ENCODE measurements around the gene EXOSC10.

DNA sequence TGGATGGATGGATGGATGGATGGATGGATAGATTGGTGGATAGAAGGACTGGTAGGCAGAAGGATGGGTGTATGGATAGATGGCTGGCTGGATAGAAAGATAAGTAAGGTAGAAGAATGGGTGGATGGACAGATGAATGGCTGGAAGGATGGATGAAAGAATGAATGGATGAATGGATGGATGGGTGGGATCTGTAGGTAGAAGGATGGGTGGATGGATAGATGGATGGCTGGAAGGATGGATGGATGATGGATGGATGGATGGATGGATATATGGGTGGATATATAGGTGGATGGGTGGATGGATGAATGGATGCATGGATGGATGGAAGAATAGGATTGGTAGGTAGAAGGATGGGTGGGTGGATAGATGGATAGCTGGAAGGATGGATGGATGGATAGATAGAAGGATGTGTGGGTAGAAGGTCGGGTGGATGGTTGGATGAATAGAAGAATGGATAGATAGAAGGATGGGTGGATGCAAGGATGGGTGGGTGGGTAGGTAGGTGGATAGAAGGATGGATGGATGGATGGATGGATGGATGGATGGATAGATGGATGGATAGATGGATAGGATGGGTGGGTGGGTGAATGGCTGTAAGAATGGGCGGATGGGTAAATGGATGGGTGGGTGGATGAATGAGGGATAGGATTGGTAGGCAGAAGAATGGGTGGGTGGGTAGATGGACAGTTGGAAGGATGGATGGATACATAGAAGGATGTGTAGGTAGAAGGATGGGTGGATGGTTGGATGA, 60.1 kb downstream of the EXOSC10 start:
- TF ChIP-seq SUZ12 (IDR thresholded peaks at IDR 0.05) (no peak), BHLHE40 (IDR thresholded peaks at IDR 0.05; ENCODE audit: borderline replicate concordance) (no peak), ELF4 (IDR thresholded peaks at IDR 0.05) (no peak), CTBP1 (IDR thresholded peaks at IDR 0.05; ENCODE audit: borderline replicate concordance) (no peak), FOXA1 (IDR thresholded peaks at IDR 0.05) (no peak), HDGF (IDR thresholded peaks at IDR 0.05; ENCODE audit: borderline replicate concordance) (no peak), FOXK2 (IDR thresholded peaks at IDR 0.05) (no peak), ARNT (IDR thresholded peaks at IDR 0.05) (no peak), FOXM1 (IDR thresholded peaks at IDR 0.05; ENCODE audit: borderline replicate concordance) (no peak), NFRKB (IDR thresholded peaks at IDR 0.05) (no peak), PKNOX1 (IDR thresholded peaks at IDR 0.05) (no peak), LEF1 (IDR thresholded peaks at IDR 0.05; ENCODE audit: borderline replicate concordance) (no peak)

Data from HEK293T (cell line).